Thyroid gland (tissue), 4 donors: ENCODE data around the gene SRF. TPM values are rescaled to one million over a fixed set of nuclear protein-coding genes. Genes with fewer than 3 reads are reported as not detected.

ENCODE experiments used
- DNase-seq, 2 donors: peaks; one replicate each; pipeline ENCODE4 v3.0.0-alpha.2; 2019
- H3K27ac ChIP-seq, 3 donors: fragments of 200-600 bp; sonication (generic); 1 replicate in 2 of 3; 2 replicates in 1 of 3; pipeline ENCODE4 v1.5.1; 2016 to 2019; ENCODE audit warnings: mild to moderate bottlenecking in 1 of 3, moderate library complexity in 1 of 3
- H3K27me3 ChIP-seq: fragments of 200-600 bp; sonication (generic); one replicate; pipeline ENCODE4 v1.5.1; 2019
- H3K36me3 ChIP-seq, 2 donors: fragments of 200-600 bp; sonication (generic); one replicate each; pipeline ENCODE4 v1.5.1; 2016 to 2019
- H3K4me1 ChIP-seq, 2 donors: fragments of 200-600 bp; sonication (generic); one replicate each; pipeline ENCODE4 v1.5.1; 2017 to 2019
- H3K4me3 ChIP-seq, 3 donors: fragments of 200-600 bp; sonication (generic); replicated peaks in 1 of 3; 1 replicate in 2 of 3; 2 replicates in 1 of 3; pipeline ENCODE4 v1.5.1; 2016; ENCODE audit warnings: mild to moderate bottlenecking in 1 of 3
- H3K9me3 ChIP-seq: fragments of 200-600 bp; sonication (generic); one replicate; pipeline ENCODE4 v1.5.1; 2017
- POLR2A ChIP-seq, 2 donors: fragments of 450-650 bp; IDR thresholded peaks; one replicate each; pipeline ENCODE4 v1.6.1; 2017; ENCODE audit warnings: antibody characterized with exemption in 2 of 2, mild to moderate bottlenecking in 2 of 2, moderate library complexity in 1 of 2
- WGBS, 2 donors: methylation state at CpG; one replicate each; pipeline ENCODE4 v1.1.5; 2017; 5-methylcytosine and 5-hydroxymethylcytosine counted together
- intact Hi-C: fragments of 100-400 bp; cut with DNase I; formaldehyde crosslinking; loops from one replicate; pipeline ENCODE4 v1.15.1; 2023
- total RNA-seq, 4 donors: library from RNA; depleted of rRNA; stranded (reverse); fragments of >200 nt; gene quantifications; one replicate each; pipeline ENCODE4 v1.2.3, GENCODE V29; 2016
- TF ChIP-seq, protein P1 (sequence below), 6 experiments: fragments of 200-600 bp in 3 of 6; fragments of 450-650 bp in 3 of 6; sonication (generic) in 3 of 6; IDR thresholded peaks; one replicate each; pipeline ENCODE4 v1.5.1; 2016 to 2019; ENCODE audit warnings: antibody characterized with exemption in 6 of 6, mild to moderate bottlenecking in 2 of 6, inconsistent platforms in 1 of 6, moderate library complexity in 1 of 6

The SRF gene
- total RNA-seq, 4 donors from 2014 or later = 21.5 to 34.1 (median 22.6) TPM

DNA sequence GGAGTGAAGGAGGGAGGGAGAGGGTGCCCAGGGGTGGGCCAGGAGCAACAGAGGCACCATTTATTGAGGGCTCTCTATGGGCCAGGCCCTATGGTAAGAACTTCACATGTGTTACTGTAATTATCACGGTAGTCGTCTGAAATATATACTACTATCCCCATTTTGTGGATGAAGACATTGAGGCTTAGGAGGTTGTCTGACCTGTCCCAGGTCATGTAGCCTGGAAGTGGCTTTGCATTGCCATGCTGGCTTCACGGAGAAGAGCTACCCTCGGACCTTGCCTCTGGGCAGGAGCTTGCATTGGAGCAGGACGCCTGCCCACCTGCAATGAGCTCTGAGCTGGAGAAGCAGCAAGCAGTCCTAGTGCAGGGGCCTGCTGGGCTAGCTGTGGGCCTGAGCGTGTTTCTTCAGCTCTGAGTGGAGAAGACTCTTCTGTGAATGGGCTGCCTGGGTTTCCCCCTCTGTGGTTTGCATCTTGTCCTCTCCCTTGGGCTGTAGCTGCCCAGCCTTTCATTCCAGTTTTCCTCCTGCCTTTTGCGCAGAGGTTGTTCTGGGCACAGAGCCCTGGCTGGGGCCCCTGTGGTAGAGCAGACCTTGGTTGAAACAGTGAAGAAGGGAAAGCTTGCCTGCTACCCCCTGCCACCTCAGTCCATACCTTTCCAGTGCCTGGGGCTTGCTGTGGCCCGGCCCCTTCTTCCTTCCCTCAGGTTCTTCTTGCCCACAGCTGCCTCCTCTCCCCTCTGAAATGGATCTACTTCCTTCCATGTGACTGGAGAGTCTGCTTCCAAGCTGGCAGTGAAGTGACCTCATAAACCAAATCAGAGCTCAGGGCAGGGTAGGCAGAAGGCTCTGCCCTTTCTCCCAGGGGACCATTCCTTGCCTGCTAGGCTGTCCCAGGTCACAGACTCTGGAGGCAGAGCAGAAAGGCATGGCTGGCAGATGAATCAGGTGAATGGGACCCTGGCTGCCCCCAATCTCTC, 24.1 kb upstream of the SRF start:
- Histone ChIP-seq H3K4me3 (no peak overlapping the region), H3K27me3 (no peaks in the 10 kb centered on the region), H3K36me3 (no peaks in the 10 kb centered on the region), H3K9me3 (no peaks in the 10 kb centered on the region), H3K27ac (no peak overlapping the region), H3K4me1 (peaks cover 3 to 16% of the 10 kb centered on the region in 2 donors)
- intact Hi-C loops = loop anchor here (5.0 kb wide), 1 partner anchor 85 kb away; no protein-coding TSS in a partner anchor
- no peak for DNase-seq
- TF ChIP-seq POLR2A (IDR thresholded peaks at IDR 0.05) = no peak
- TF ChIP-seq, protein P1, sequence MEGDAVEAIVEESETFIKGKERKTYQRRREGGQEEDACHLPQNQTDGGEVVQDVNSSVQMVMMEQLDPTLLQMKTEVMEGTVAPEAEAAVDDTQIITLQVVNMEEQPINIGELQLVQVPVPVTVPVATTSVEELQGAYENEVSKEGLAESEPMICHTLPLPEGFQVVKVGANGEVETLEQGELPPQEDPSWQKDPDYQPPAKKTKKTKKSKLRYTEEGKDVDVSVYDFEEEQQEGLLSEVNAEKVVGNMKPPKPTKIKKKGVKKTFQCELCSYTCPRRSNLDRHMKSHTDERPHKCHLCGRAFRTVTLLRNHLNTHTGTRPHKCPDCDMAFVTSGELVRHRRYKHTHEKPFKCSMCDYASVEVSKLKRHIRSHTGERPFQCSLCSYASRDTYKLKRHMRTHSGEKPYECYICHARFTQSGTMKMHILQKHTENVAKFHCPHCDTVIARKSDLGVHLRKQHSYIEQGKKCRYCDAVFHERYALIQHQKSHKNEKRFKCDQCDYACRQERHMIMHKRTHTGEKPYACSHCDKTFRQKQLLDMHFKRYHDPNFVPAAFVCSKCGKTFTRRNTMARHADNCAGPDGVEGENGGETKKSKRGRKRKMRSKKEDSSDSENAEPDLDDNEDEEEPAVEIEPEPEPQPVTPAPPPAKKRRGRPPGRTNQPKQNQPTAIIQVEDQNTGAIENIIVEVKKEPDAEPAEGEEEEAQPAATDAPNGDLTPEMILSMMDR (IDR thresholded peaks at IDR 0.05) = no peak
- WGBS, 2 donors = 94 to 96% methylated on average over 6 to 8 of the region's 8 CpGs

DNA sequence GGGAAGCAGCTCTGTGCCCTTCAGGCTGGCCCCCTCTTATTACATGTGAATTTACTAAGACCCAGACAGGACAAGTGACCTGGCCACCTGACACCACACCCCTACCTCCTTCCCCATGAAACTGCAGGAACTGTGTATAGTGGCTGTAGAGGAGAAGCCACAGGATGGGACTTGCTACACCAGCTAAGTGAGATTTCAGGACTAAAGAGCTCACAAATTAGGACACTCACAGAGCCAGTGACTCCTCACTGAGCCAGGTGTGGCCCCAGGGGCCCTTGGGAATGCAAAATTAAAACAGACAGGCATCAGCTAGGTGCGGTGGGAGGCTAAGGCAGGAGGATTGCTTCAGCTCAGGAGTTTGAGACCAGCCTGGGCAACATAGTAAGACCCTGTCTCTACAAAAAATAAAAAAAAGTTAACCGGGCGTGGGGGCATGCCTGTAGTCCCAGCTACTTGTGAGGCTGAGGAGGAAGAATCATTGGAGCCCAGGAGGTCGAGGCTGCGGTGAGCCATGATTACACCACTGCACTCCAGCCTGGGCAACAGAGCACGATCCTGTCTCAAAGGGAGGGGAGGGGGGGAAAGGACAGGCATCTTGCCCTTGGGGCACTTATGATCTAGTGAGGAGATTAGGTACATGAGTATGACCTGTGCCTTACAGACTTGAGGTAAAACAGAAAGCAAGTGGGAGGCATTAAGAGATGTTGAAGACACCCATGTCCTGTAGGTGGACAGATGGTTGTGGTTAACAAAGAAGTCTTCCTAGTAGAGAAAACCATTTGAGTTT, 23.2 kb upstream of the SRF start:
- Histone ChIP-seq H3K4me1 (peaks cover 3 to 16% of the 10 kb centered on the region in 2 donors), H3K9me3 (no peaks in the 10 kb centered on the region), H3K36me3 (no peaks in the 10 kb centered on the region), H3K4me3 (no peak overlapping the region), H3K27ac (no peak overlapping the region), H3K27me3 (no peaks in the 10 kb centered on the region)
- TF ChIP-seq, protein P1 (IDR thresholded peaks at IDR 0.05) = no peak
- no peak for TF ChIP-seq POLR2A (IDR thresholded peaks at IDR 0.05)
- intact Hi-C loops = loop anchor here (5.0 kb wide), 1 partner anchor 86 kb away; no protein-coding TSS in a partner anchor
- DNase-seq = no peak
- 91 to 92% methylated on average over 6 of the region's 6 CpGs for WGBS, 2 donors

DNA sequence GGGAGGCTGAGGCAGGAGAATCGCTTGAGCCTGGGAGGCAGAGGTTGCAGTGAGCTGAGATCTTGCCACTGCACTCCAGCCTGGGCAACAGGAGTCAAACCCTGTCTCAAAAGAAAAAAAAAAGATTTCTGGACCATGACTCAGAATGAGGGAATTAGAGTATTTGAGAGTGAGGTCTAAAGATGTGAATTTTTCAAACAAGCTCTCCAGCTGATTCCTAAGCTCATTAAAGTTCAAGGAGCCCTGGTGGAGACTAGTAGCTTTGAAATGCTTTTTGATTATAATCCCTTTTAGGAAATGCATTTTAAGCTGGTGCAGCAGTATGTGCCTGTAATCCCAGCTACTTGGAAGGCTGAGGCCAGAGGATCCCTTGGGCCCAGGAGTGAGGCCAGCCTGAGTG, 21.8 kb upstream of the SRF start:
- TF ChIP-seq POLR2A (IDR thresholded peaks at IDR 0.05) = no peak
- TF ChIP-seq, protein P1 (IDR thresholded peaks at IDR 0.05) = no peak
- H3K36me3 ChIP-seq = no peaks in the 10 kb centered on the region
- no peak overlapping the region for H3K4me3 ChIP-seq
- no peak for DNase-seq
- intact Hi-C loops = loop anchor here (5.0 kb wide), 1 partner anchor 87 kb away; no protein-coding TSS in a partner anchor
- H3K9me3 ChIP-seq = no peaks in the 10 kb centered on the region
- H3K27ac ChIP-seq = no peak overlapping the region
- H3K4me1 ChIP-seq = peaks cover 0 to 9% of the 10 kb centered on the region in 2 donors
- 95 to 100% methylated on average over 1 of the region's 1 CpG for WGBS, 2 donors
- no peaks in the 10 kb centered on the region for H3K27me3 ChIP-seq

DNA sequence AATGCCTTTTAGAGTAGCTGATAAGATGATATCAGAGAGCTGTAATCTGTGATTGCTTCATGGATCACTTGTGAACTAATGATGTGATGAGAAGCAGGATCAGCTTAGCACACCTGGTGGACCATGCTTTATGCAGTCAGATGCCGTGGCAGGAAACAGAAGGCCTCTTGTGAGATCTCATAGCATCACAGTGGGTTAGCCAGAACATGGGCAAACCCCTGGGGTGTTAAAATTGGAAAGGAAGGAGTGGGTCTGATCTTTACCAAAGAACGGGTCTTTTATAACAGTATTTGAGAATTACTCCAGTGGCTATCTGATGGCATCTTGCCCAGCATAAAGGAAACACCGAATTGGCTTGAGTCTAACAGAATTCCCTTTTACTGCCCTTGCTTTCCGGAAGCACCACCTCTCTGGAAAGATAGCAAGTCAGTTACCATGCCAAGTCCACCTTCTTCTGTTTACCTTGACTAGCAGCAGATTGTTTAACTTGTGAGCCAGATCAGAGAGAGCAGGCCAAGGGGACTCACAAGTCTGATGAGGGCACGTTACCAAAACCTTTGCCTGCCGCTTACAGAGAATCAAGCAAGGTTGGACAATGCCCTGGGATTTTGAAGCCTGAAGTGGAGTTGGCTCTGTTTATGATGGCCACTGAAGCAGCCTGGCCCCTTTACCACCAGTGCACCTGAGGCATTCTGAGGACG, 20.9 kb upstream of the SRF start:
- TF ChIP-seq, protein P1 (IDR thresholded peaks at IDR 0.05) = no peak
- peak in 1 of 2 donors; percentile 13 for TF ChIP-seq POLR2A (IDR thresholded peaks at IDR 0.05)
- intact Hi-C loops = no loop called here
- Histone ChIP-seq H3K27me3 (no peaks in the 10 kb centered on the region), H3K36me3 (no peaks in the 10 kb centered on the region), H3K4me1 (peaks cover 0 to 9% of the 10 kb centered on the region in 2 donors), H3K4me3 (no peak overlapping the region), H3K9me3 (no peaks in the 10 kb centered on the region), H3K27ac (peak overlapping the region in 1 of 3 donors; percentile 24)
- WGBS, 2 donors = 39 to 50% methylated on average over 7 of the region's 7 CpGs
- DNase-seq = peak; percentile 38 to 62
